ENCODE results near the gene FAM3B. TPM values are rescaled to one million over a fixed set of nuclear protein-coding genes. Genes with fewer than 3 reads are reported as not detected.

The FAM3B gene
- total and polyA plus RNA-seq, 2 donors from 2014 or later, result 19.4 to 44.4 TPM

DNA sequence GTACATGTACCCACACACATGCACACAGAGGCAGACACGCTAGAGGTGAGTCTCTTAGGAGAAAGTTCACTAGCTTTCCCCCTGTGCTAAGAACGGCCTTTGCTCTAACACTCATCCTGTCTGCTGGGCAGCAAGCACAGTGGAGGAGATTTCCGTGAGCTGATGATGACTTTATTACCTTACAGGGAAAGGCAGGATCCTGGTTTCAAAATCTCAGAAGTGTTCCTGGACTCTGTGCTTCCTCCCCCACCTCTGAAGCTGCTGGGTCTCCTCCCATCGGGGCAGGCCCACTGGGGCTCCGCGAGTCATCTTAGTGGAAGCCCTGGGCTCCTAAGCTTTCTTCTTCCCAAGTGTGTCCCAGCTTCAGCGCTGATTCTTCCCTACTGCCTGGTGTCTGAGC is 2.7 kb downstream of the FAM3B start:
- DNase-seq, result no peak
- H3K27ac ChIP-seq (ENCODE audit: low read depth in 2 of 2, low read length in 2 of 2), result no peak overlapping the region
- no peaks in the 10 kb centered on the region for H3K36me3 ChIP-seq (ENCODE audit: control insufficient read depth in 2 of 3, insufficient read depth in 3 of 3, low read length in 3 of 3)
- intact Hi-C loops (cut with DNase I), result no loop called here
- no peak overlapping the region for H3K9ac ChIP-seq (ENCODE audit: low read length in 3 of 3)
- H3K27me3 ChIP-seq (ENCODE audit: control insufficient read depth, insufficient read depth, low read length), result no peaks in the 10 kb centered on the region
- no peaks in the 10 kb centered on the region for H3K4me1 ChIP-seq (ENCODE audit: control insufficient read depth in 2 of 3, insufficient read depth in 2 of 3, low read depth in 1 of 3, low read length in 3 of 3)
- no peak overlapping the region for H3K4me3 ChIP-seq (ENCODE audit: low read length in 3 of 3)
- FAIRE-seq, result no peak
- TF ChIP-seq CTCF (IDR thresholded peaks at IDR 0.05; ENCODE audit: borderline replicate concordance, extremely low read depth, insufficient read depth), result no peak
- H3K9me3 ChIP-seq (ENCODE audit: control insufficient read depth in 2 of 3, insufficient read depth in 1 of 3, low read length in 3 of 3), result no peaks in the 10 kb centered on the region

- H3K9ac ChIP-seq (ENCODE audit: low read length in 3 of 3), result no peak overlapping the region
- H3K36me3 ChIP-seq (ENCODE audit: control insufficient read depth in 2 of 3, insufficient read depth in 3 of 3, low read length in 3 of 3), result no peaks in the 10 kb centered on the region
- no peak for TF ChIP-seq CTCF (IDR thresholded peaks at IDR 0.05; ENCODE audit: borderline replicate concordance, extremely low read depth, insufficient read depth)
- no peak overlapping the region for H3K4me3 ChIP-seq (ENCODE audit: low read length in 3 of 3)
- H3K9me3 ChIP-seq (ENCODE audit: control insufficient read depth in 2 of 3, insufficient read depth in 1 of 3, low read length in 3 of 3), result no peaks in the 10 kb centered on the region
- intact Hi-C loops (cut with DNase I), result no loop called here
- H3K27me3 ChIP-seq (ENCODE audit: control insufficient read depth, insufficient read depth, low read length), result no peaks in the 10 kb centered on the region
- DNase-seq (no peak), FAIRE-seq (no peak)
- no peaks in the 10 kb centered on the region for H3K4me1 ChIP-seq (ENCODE audit: control insufficient read depth in 2 of 3, insufficient read depth in 2 of 3, low read depth in 1 of 3, low read length in 3 of 3)
- no peak overlapping the region for H3K27ac ChIP-seq (ENCODE audit: low read depth in 2 of 2, low read length in 2 of 2)
Measured at GRCh38 chr21:41321211-41321907, 4.8 kb downstream of the FAM3B start.

GRCh38 chr21:41321908-41322495 is 5.4 kb downstream of the FAM3B start:
- FAIRE-seq, result no peak
- Histone ChIP-seq H3K4me3 (ENCODE audit: low read length in 3 of 3) (no peak overlapping the region), H3K27me3 (ENCODE audit: control insufficient read depth, insufficient read depth, low read length) (no peaks in the 10 kb centered on the region), H3K4me1 (ENCODE audit: control insufficient read depth in 2 of 3, insufficient read depth in 2 of 3, low read depth in 1 of 3, low read length in 3 of 3) (no peaks in the 10 kb centered on the region), H3K27ac (ENCODE audit: low read depth in 2 of 2, low read length in 2 of 2) (no peak overlapping the region), H3K9me3 (ENCODE audit: control insufficient read depth in 2 of 3, insufficient read depth in 1 of 3, low read length in 3 of 3) (no peaks in the 10 kb centered on the region), H3K36me3 (ENCODE audit: control insufficient read depth in 2 of 3, insufficient read depth in 3 of 3, low read length in 3 of 3) (no peaks in the 10 kb centered on the region), H3K9ac (ENCODE audit: low read length in 3 of 3) (no peak overlapping the region)
- intact Hi-C loops (cut with DNase I), result no loop called here
- no peak for TF ChIP-seq CTCF (IDR thresholded peaks at IDR 0.05; ENCODE audit: borderline replicate concordance, extremely low read depth, insufficient read depth)
- DNase-seq, result no peak

Measured in kidney (tissue), 14 donors.